ENCODE measurements around the gene DENND4C.

GRCh38 chr9:19310246-19310645, 79.8 kb downstream of the DENND4C start:
- TF ChIP-seq CTCF (IDR thresholded peaks at IDR 0.05; ENCODE audit: insufficient read depth, low read length, poor library complexity, severe bottlenecking) = no peak
- no peak for TF ChIP-seq EZH2phosphoT487 (conservative IDR thresholded peaks at IDR 0.05; ENCODE audit: low read length)

Measured in SU-DHL-6 (cell line).